GM23338 (cell line): Measurements from ENCODE around the gene RGS19. TPM values are rescaled to one million over a fixed set of nuclear protein-coding genes. Genes with fewer than 3 reads are reported as not detected.

Experiments
- ATAC-seq: fragments of 200-7000 bp; cut with Tn5 transposase; 3 replicates; pipeline ENCODE4 v1.9.1; 2020
- DNase-seq: peaks from one replicate; pipeline ENCODE4 v3.0.0-alpha.2; 2015; ENCODE audit warnings: low spot score
- H2AFZ ChIP-seq: fragments of 200-600 bp; sonication (generic); 2 replicates; pipeline ENCODE4 v1.8.0; 2016; ENCODE audit warnings: antibody characterized with exemption, mild to moderate bottlenecking, moderate library complexity
- H3F3A ChIP-seq: fragments of 200-600 bp; sonication (generic); replicated peaks from 2 replicates; pipeline ENCODE4 v1.8.0; 2017; ENCODE audit warnings: antibody characterized with exemption, mixed run types, low read depth
- H3K27ac ChIP-seq: fragments of 200-600 bp; sonication (generic); 2 replicates; pipeline ENCODE4 v1.6.1; 2016; ENCODE audit warnings: low read depth
- H3K27me3 ChIP-seq: fragments of 200-600 bp; sonication (generic); 2 replicates; pipeline ENCODE4 v1.8.0; 2016; ENCODE audit warnings: mild to moderate bottlenecking, mixed run types, moderate library complexity; ENCODE audit not compliant: insufficient read depth
- H3K36me3 ChIP-seq: fragments of 200-600 bp; sonication (generic); 2 replicates; pipeline ENCODE4 v1.8.0; 2016; ENCODE audit warnings: mild to moderate bottlenecking; ENCODE audit not compliant: insufficient read depth
- H3K4me1 ChIP-seq: fragments of 200-600 bp; sonication (generic); 2 replicates; pipeline ENCODE4 v1.8.0; 2016; ENCODE audit warnings: mild to moderate bottlenecking, moderate library complexity; ENCODE audit not compliant: insufficient read depth
- H3K4me2 ChIP-seq: fragments of 200-600 bp; sonication (generic); 2 replicates; pipeline ENCODE4 v1.7.1; 2017; ENCODE audit warnings: mixed run types
- H3K4me3 ChIP-seq: fragments of 200-600 bp; sonication (generic); 2 replicates; pipeline ENCODE4 v1.6.1; 2016; ENCODE audit warnings: mixed run types
- H3K79me2 ChIP-seq: fragments of 200-600 bp; sonication (generic); replicated peaks from 2 replicates; pipeline ENCODE4 v1.8.0; 2017; ENCODE audit warnings: mild to moderate bottlenecking; ENCODE audit not compliant: insufficient read depth
- H3K9me2 ChIP-seq: fragments of 200-600 bp; sonication (generic); 2 replicates; pipeline ENCODE4 v1.8.0; 2017; ENCODE audit not compliant: insufficient read depth
- H4K20me1 ChIP-seq: fragments of 200-600 bp; sonication (generic); replicated peaks from 2 replicates; pipeline ENCODE4 v1.8.0; 2017; ENCODE audit warnings: mild to moderate bottlenecking; ENCODE audit not compliant: insufficient read depth
- H3K27ac Mint-ChIP-seq: 2 replicates; pipeline ENCODE4 v1.8.0; 2020; ENCODE audit warnings: inconsistent platforms, mild to moderate bottlenecking, moderate library complexity, mixed read lengths
- H3K27me3 Mint-ChIP-seq: 3 replicates; pipeline ENCODE4 v1.8.0; 2022; ENCODE audit warnings: low read depth, mild to moderate bottlenecking, moderate library complexity, mixed read lengths, inconsistent platforms; ENCODE audit not compliant: insufficient read depth, poor library complexity
- H3K36me3 Mint-ChIP-seq: 3 replicates; pipeline ENCODE4 v1.8.0; 2021; ENCODE audit warnings: low read depth, mild to moderate bottlenecking, inconsistent platforms, moderate library complexity, mixed read lengths
- H3K4me1 Mint-ChIP-seq: 3 replicates; pipeline ENCODE4 v1.8.0; 2020; ENCODE audit warnings: mild to moderate bottlenecking, inconsistent platforms, mixed read lengths
- H3K4me3 Mint-ChIP-seq: 3 replicates; pipeline ENCODE4 v1.8.0; 2021; ENCODE audit warnings: moderate library complexity, mild to moderate bottlenecking, inconsistent platforms, mixed read lengths
- H3K9me3 Mint-ChIP-seq: 3 replicates; pipeline ENCODE4 v1.8.0; 2020; ENCODE audit warnings: moderate library complexity, mild to moderate bottlenecking, inconsistent platforms, mixed read lengths
- CREB1 ChIP-seq: fragments of 250-450 bp; sonication (Bioruptor Pico); IDR thresholded peaks from 2 replicates; pipeline ENCODE4 v1.5.0; 2020; ENCODE audit warnings: low read depth, mild to moderate bottlenecking, moderate library complexity
- EZH2 ChIP-seq: fragments of 200-600 bp; sonication (generic); IDR thresholded peaks from one replicate; pipeline ENCODE4 v1.8.0; 2017; ENCODE audit warnings: antibody characterized with exemption, mild to moderate bottlenecking, low read depth; ENCODE audit not compliant: unreplicated experiment
- EZH2phosphoT487 ChIP-seq: fragments of 200-600 bp; sonication (generic); IDR thresholded peaks from one replicate; pipeline ENCODE4 v1.8.1; 2018; ENCODE audit warnings: antibody characterized with exemption; ENCODE audit not compliant: unreplicated experiment
- JUNB ChIP-seq: IDR thresholded peaks from one replicate; pipeline ENCODE4 v1.6.1; 2016; ENCODE audit warnings: antibody characterized with exemption; ENCODE audit not compliant: unreplicated experiment
- POLR2AphosphoS5 ChIP-seq: IDR thresholded peaks from 2 replicates; pipeline ENCODE4 v1.6.1; 2016; ENCODE audit warnings: antibody characterized with exemption, low read depth
- STAT1 ChIP-seq: IDR thresholded peaks from one replicate; pipeline ENCODE4 v1.6.1; 2016; ENCODE audit warnings: antibody characterized with exemption; ENCODE audit not compliant: unreplicated experiment
- ZNF114 ChIP-seq: fragments of 250-450 bp; sonication (Bioruptor Pico); IDR thresholded peaks from 2 replicates; pipeline ENCODE4 v1.5.0; 2020; ENCODE audit warnings: mild to moderate bottlenecking, moderate library complexity
- ZNF331 ChIP-seq: fragments of 250-450 bp; sonication (Bioruptor Pico); IDR thresholded peaks from 2 replicates; pipeline ENCODE4 v1.5.0; 2020; ENCODE audit warnings: low read depth, mild to moderate bottlenecking, moderate library complexity
- polyA plus RNA-seq: library from polyadenylated mRNA; unstranded; fragments of >200 nt; fragmentation: Nextera tagmentation; extraction: Ambion mirVana; gene quantifications from 2 replicates; pipeline ENCODE4 v1.2.1, GENCODE V29; 2016
- total RNA-seq: library from RNA; depleted of rRNA; stranded (reverse); fragments of >200 nt; shearing (Covaris generic); gene quantifications from 2 replicates; pipeline ENCODE4 v1.2.3, GENCODE V29; 2014
- TF ChIP-seq, protein P1 (sequence below): IDR thresholded peaks from one replicate; pipeline ENCODE4 v1.6.1; 2018; ENCODE audit warnings: antibody characterized with exemption; ENCODE audit not compliant: unreplicated experiment
- TF ChIP-seq, protein P2 (sequence below), 2 experiments: fragments of 200-600 bp in 1 of 2; sonication (generic) in 1 of 2; conservative IDR thresholded peaks; 2 replicates each; pipeline versions ENCODE4 v1.5.1 to v1.6.1; 2016 to 2017; ENCODE audit warnings: antibody characterized with exemption in 2 of 2, low read depth in 2 of 2, mild to moderate bottlenecking in 2 of 2, moderate library complexity in 1 of 2

RGS19 gene
- total and polyA plus RNA-seq, 2 experiments from 2014 or later, result 13.1 to 19.7 TPM

DNA sequence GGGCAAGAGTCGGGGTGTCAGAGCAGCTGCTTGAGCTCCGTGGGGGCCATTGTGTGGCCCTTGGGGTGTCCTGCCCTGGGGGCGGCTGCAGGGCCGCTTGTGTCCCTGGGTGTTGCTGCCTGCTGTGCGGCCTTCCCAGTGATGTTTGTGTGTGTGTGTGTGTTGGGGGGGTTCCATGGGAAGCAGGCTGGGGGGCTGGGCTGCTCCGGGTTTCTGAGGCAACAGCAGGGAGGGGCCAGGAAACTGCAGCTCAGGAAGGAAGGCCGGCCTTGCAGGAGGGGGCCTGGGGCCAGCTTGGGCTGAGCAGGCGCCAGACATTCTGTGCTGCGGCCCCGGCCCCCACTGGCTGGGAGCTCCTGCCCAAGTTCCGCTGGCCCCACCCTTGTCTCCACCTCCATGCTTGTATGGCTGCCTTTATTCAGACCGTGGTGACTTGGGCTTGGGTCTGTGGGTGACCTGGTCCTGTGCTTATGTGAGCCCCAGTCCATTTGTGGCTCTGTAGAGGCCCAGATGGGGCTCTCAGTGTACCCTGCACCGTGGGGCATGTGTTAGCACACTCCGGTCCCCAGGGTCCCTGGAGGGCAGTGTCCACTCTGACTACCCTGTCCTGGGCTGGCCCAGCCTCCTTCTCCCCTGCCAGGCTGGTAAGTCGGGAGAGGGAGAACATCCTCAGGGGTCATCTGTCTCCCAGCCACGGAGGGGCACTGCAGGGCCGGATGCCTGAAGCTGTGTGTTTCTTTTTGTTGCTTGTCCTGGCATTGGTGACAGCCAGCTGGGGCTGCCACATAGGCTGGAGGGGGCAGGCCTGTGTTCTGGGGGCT, 25.3 kb downstream of the RGS19 start:
- 0 out of 2 replicates have a peak, but pooled peaks cover 3% of the 10 kb centered on the region for H3F3A ChIP-seq
- H3K9me2 ChIP-seq, result no peaks in the 10 kb centered on the region
- H4K20me1 ChIP-seq, result no peaks in the 10 kb centered on the region
- H2AFZ ChIP-seq, result 0 out of 2 replicates have a peak overlapping the region, but pooled peaks have one; percentile 63
- peaks cover 32% of the 10 kb centered on the region for H3K4me1 Mint-ChIP-seq
- no peaks in the 10 kb centered on the region for H3K36me3 ChIP-seq
- peaks cover 38% of the 10 kb centered on the region for H3K27me3 Mint-ChIP-seq
- TF ChIP-seq ZNF114 (CRISPR knock-in tag) (no peak), EZH2 (no peak), ZNF331 (CRISPR knock-in tag) (no peak)
- TF ChIP-seq, protein P1, sequence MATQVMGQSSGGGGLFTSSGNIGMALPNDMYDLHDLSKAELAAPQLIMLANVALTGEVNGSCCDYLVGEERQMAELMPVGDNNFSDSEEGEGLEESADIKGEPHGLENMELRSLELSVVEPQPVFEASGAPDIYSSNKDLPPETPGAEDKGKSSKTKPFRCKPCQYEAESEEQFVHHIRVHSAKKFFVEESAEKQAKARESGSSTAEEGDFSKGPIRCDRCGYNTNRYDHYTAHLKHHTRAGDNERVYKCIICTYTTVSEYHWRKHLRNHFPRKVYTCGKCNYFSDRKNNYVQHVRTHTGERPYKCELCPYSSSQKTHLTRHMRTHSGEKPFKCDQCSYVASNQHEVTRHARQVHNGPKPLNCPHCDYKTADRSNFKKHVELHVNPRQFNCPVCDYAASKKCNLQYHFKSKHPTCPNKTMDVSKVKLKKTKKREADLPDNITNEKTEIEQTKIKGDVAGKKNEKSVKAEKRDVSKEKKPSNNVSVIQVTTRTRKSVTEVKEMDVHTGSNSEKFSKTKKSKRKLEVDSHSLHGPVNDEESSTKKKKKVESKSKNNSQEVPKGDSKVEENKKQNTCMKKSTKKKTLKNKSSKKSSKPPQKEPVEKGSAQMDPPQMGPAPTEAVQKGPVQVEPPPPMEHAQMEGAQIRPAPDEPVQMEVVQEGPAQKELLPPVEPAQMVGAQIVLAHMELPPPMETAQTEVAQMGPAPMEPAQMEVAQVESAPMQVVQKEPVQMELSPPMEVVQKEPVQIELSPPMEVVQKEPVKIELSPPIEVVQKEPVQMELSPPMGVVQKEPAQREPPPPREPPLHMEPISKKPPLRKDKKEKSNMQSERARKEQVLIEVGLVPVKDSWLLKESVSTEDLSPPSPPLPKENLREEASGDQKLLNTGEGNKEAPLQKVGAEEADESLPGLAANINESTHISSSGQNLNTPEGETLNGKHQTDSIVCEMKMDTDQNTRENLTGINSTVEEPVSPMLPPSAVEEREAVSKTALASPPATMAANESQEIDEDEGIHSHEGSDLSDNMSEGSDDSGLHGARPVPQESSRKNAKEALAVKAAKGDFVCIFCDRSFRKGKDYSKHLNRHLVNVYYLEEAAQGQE, result no peak
- TF ChIP-seq, protein P2, sequence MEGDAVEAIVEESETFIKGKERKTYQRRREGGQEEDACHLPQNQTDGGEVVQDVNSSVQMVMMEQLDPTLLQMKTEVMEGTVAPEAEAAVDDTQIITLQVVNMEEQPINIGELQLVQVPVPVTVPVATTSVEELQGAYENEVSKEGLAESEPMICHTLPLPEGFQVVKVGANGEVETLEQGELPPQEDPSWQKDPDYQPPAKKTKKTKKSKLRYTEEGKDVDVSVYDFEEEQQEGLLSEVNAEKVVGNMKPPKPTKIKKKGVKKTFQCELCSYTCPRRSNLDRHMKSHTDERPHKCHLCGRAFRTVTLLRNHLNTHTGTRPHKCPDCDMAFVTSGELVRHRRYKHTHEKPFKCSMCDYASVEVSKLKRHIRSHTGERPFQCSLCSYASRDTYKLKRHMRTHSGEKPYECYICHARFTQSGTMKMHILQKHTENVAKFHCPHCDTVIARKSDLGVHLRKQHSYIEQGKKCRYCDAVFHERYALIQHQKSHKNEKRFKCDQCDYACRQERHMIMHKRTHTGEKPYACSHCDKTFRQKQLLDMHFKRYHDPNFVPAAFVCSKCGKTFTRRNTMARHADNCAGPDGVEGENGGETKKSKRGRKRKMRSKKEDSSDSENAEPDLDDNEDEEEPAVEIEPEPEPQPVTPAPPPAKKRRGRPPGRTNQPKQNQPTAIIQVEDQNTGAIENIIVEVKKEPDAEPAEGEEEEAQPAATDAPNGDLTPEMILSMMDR (conservative IDR thresholded peaks at IDR 0.05; ENCODE audit: low read depth in 2 of 2), result peak; percentile 35 to 53; a peak in 3 of 4 replicates
- H3K4me1 ChIP-seq, result peaks cover 11% of the 10 kb centered on the region; the same call in 1 of the 2 replicates
- no peak overlapping the region; the same call in 2 of the 3 replicates for H3K4me3 Mint-ChIP-seq
- no peak overlapping the region for H3K27ac ChIP-seq
- ATAC-seq, result peak; percentile 11
- no peaks in the 10 kb centered on the region for H3K79me2 ChIP-seq
- H3K36me3 Mint-ChIP-seq, result no peaks in the 10 kb centered on the region
- no peak overlapping the region for H3K4me3 ChIP-seq
- H3K27ac Mint-ChIP-seq, result 0 out of 2 replicates have a peak overlapping the region, but pooled peaks have one; percentile 67
- H3K4me2 ChIP-seq, result peak overlapping the region; percentile 55; the same call in 1 of the 2 replicates
- no peaks in the 10 kb centered on the region for H3K9me3 Mint-ChIP-seq
- H3K27me3 ChIP-seq, result peaks cover 16% of the 10 kb centered on the region
- DNase-seq, result peak; percentile 62

DNA sequence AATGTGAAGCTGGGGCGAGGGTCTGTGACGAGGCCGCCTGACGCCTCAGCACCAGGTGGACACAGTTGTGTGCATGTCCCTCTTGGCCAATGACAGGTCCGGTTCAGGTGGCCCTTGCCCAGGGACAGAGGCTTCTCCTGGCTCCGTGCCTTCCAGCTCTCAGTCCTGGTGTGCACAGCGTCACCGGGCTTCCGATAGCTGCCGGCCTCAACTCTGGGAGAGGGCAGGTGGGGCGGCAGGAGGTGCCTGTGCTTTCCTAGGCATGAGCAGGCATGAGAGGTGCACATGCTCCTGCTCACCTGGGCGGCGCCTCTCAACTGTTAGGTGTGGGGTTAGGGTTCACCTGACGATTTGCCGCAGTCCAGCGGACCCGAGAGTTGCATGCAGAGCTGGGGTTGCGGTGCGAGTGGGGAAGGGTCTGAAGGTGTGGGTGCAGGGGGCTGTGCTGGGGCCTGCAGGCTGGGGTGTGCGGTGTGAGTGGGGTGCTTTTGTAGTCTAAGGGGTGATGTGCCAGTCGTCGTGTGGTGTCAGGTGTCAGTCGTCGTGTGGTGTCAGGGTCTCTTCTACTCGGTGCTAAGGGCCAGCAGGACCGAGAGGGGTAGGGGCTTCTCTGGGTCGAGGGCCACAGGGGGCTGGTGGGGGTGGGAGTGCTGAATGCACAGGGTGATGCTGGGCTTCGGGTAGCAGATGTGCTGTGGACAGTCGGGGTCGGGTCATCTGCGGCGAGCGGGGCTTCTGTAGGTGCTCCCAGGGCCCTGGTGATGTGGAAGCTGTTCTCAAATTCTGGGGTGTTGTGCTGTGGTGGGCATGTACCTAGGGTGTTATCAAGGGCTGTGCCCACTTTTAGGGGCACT, 26.1 kb downstream of the RGS19 start:
- peaks cover 22% of the 10 kb centered on the region for H3K27me3 ChIP-seq
- H3K4me2 ChIP-seq, result no peak overlapping the region
- Mint-ChIP-seq H3K36me3 (no peaks in the 10 kb centered on the region), H3K27ac (no peak overlapping the region), H3K9me3 (no peaks in the 10 kb centered on the region), H3K4me1 (peaks cover 30% of the 10 kb centered on the region), H3K4me3 (no peak overlapping the region; the same call in 2 of the 3 replicates), H3K27me3 (peaks cover 38% of the 10 kb centered on the region)
- no peaks in the 10 kb centered on the region for H3K79me2 ChIP-seq
- H3K36me3 ChIP-seq, result no peaks in the 10 kb centered on the region
- no peak overlapping the region for H3K4me3 ChIP-seq
- no peaks in the 10 kb centered on the region for H3K9me2 ChIP-seq
- H4K20me1 ChIP-seq, result no peaks in the 10 kb centered on the region
- ATAC-seq, result no peak
- no peak for DNase-seq
- peaks cover 11% of the 10 kb centered on the region; the same call in 1 of the 2 replicates for H3K4me1 ChIP-seq
- no peak overlapping the region for H3K27ac ChIP-seq
- no peak overlapping the region for H2AFZ ChIP-seq
- H3F3A ChIP-seq, result 0 out of 2 replicates have a peak, but pooled peaks cover 3% of the 10 kb centered on the region
- no peak for TF ChIP-seq JUNB
- TF ChIP-seq, protein P1, result no peak
- TF ChIP-seq POLR2AphosphoS5, result no peak
- no peak for TF ChIP-seq STAT1
- no peak for TF ChIP-seq EZH2
- no peak for TF ChIP-seq CREB1 (CRISPR knock-in tag)
- TF ChIP-seq EZH2phosphoT487, result no peak
